Loucy (cell line): ENCODE measurements around the gene IFIT1B.
A peak's percentile ranks its signal among the peaks of the same experiment; 100 is the strongest.

Experiments used
- H2AFZ ChIP-seq: fragments of 200-600 bp; sonication (generic); 2 replicates; pipeline ENCODE4 v1.6.0; 2016; ENCODE audit warnings: antibody characterized with exemption, mild to moderate bottlenecking, low read length, moderate library complexity
- H3F3A ChIP-seq: fragments of 200-600 bp; 2 replicates; pipeline ENCODE4 v1.6.0; 2016; ENCODE audit warnings: antibody characterized with exemption, low read depth, mild to moderate bottlenecking
- H3K27me3 ChIP-seq: fragments of 200-600 bp; sonication (generic); 2 replicates; pipeline ENCODE4 v1.6.1; 2014; ENCODE audit warnings: low read length, mild to moderate bottlenecking; ENCODE audit not compliant: insufficient read depth, poor library complexity, severe bottlenecking
- H3K36me3 ChIP-seq: fragments of 200-600 bp; sonication (generic); 2 replicates; pipeline ENCODE4 v1.6.1; 2016; ENCODE audit warnings: low read length; ENCODE audit not compliant: insufficient read depth
- H3K4me1 ChIP-seq: fragments of 200-600 bp; sonication (generic); 2 replicates; pipeline ENCODE4 v1.5.1; 2014; ENCODE audit warnings: low read length, mild to moderate bottlenecking; ENCODE audit not compliant: insufficient read depth, poor library complexity, severe bottlenecking
- H3K4me2 ChIP-seq: fragments of 200-600 bp; sonication (generic); 2 replicates; pipeline ENCODE4 v1.6.0; 2014; ENCODE audit warnings: antibody characterized with exemption, low read length, low read depth, mild to moderate bottlenecking; ENCODE audit not compliant: poor library complexity, severe bottlenecking
- H3K4me3 ChIP-seq: fragments of 200-600 bp; sonication (generic); 2 replicates; pipeline ENCODE4 v1.5.1; 2014; ENCODE audit warnings: low read length, mild to moderate bottlenecking, mixed read lengths; ENCODE audit not compliant: poor library complexity, severe bottlenecking
- H3K79me2 ChIP-seq: fragments of 200-600 bp; sonication (generic); 2 replicates; pipeline ENCODE4 v1.6.1; 2014; ENCODE audit warnings: low read length; ENCODE audit not compliant: insufficient read depth
- H3K9ac ChIP-seq: fragments of 200-600 bp; sonication (generic); 2 replicates; pipeline ENCODE4 v1.6.0; 2014; ENCODE audit warnings: mild to moderate bottlenecking, low read depth, low read length, moderate library complexity; ENCODE audit not compliant: poor library complexity, severe bottlenecking
- H3K9me2 ChIP-seq: fragments of 200-600 bp; sonication (generic); replicated peaks from 2 replicates; pipeline ENCODE4 v1.6.1; 2016; ENCODE audit warnings: low read depth, low read length, mixed read lengths
- H3K9me3 ChIP-seq: fragments of 200-600 bp; sonication (generic); 2 replicates; pipeline ENCODE4 v1.6.1; 2014; ENCODE audit warnings: mild to moderate bottlenecking, antibody characterized with exemption, low read length, low read depth; ENCODE audit not compliant: insufficient read depth
- H4K20me1 ChIP-seq: fragments of 200-600 bp; sonication (generic); 2 replicates; pipeline ENCODE4 v1.6.0; 2014; ENCODE audit warnings: antibody characterized with exemption, low read length, mild to moderate bottlenecking; ENCODE audit not compliant: insufficient read depth, poor library complexity, severe bottlenecking
- CTCF ChIP-seq: fragments of 200-600 bp; sonication (generic); conservative IDR thresholded peaks from 2 replicates; pipeline ENCODE4 v1.5.1; 2014; ENCODE audit warnings: mild to moderate bottlenecking, antibody characterized with exemption, low read length
- EZH2phosphoT487 ChIP-seq: fragments of 200-600 bp; IDR thresholded peaks from 2 replicates; pipeline ENCODE4 v1.6.1; 2018; ENCODE audit warnings: antibody characterized with exemption, mild to moderate bottlenecking, moderate library complexity, borderline replicate concordance

The IFIT1B gene

DNA sequence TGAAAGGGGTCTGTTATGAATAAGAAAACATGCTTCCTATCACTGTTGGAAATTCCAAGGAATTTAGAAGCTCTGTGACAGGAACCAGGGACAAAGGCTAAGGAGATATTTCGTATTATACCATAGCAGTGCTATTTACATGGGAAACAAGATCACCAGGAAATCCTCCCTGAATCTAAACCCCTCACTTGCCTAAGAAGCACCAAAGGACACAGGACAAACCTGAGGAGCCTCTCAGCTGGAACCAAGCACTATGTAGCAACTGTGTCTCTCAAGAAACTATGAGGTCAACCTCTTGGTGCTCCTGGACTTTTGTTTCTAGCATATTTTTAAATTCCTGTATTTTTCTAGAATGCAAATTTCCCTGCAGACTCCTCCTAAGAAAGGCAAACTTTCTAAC lies 20.8 kb upstream of the IFIT1B start:
- peak overlapping the region; percentile 2 for H3K9ac ChIP-seq
- no peaks in the 10 kb centered on the region for H3K27me3 ChIP-seq
- no peaks in the 10 kb centered on the region; the same call in 1 of the 2 replicates for H3F3A ChIP-seq
- no peaks in the 10 kb centered on the region for H4K20me1 ChIP-seq
- H3K36me3 ChIP-seq, result no peaks in the 10 kb centered on the region
- no peaks in the 10 kb centered on the region for H3K9me2 ChIP-seq
- H3K9me3 ChIP-seq, result no peaks in the 10 kb centered on the region
- no peaks in the 10 kb centered on the region for H3K79me2 ChIP-seq
- H3K4me2 ChIP-seq, result peak overlapping the region; percentile 51
- TF ChIP-seq EZH2phosphoT487 (no peak), CTCF (no peak)
- peak overlapping the region; percentile 9 for H3K4me3 ChIP-seq
- no peak overlapping the region for H2AFZ ChIP-seq
- H3K4me1 ChIP-seq, result peaks cover 63% of the 10 kb centered on the region

- peaks cover 4% of the 10 kb centered on the region; the same call in 1 of the 2 replicates for H3F3A ChIP-seq
- H3K4me3 ChIP-seq, result no peak overlapping the region
- no peaks in the 10 kb centered on the region for H3K27me3 ChIP-seq
- H3K4me1 ChIP-seq, result peaks cover 63% of the 10 kb centered on the region
- H3K9ac ChIP-seq, result no peak overlapping the region
- H3K9me2 ChIP-seq, result no peaks in the 10 kb centered on the region
- H3K79me2 ChIP-seq, result no peaks in the 10 kb centered on the region
- TF ChIP-seq EZH2phosphoT487 (peak; percentile 66), CTCF (no peak)
- no peaks in the 10 kb centered on the region for H3K36me3 ChIP-seq
- no peak overlapping the region for H2AFZ ChIP-seq
- H4K20me1 ChIP-seq, result no peaks in the 10 kb centered on the region
- peak overlapping the region; percentile 51 for H3K4me2 ChIP-seq
- H3K9me3 ChIP-seq, result no peaks in the 10 kb centered on the region
These were observed 19.9 kb upstream of the IFIT1B start for GRCh38 chr10:89357975-89358374.

DNA sequence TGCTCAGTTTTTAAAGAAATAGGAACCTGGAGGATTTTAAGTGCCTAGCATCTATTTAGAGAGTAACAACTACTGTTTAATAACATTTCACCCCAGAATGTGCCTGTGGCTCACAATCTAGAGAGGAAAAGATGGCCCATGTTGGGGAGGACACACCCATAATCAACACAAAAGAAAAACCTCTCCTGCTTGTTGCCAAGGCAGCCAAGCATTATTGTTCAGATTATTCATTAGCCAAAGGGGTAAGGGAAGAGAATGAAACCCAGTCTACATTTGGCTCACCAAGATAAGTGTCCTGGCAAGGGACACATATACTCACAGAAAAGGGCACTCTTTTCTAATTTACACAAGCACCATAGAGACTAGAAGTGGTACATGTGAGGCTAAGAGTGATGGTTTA lies 17.7 kb upstream of the IFIT1B start:
- Histone ChIP-seq H3K4me2 (no peak overlapping the region), H3K79me2 (no peaks in the 10 kb centered on the region), H3K4me1 (peaks cover 80% of the 10 kb centered on the region), H4K20me1 (no peaks in the 10 kb centered on the region), H3K9ac (no peak overlapping the region), H3K36me3 (no peaks in the 10 kb centered on the region), H3K27me3 (no peaks in the 10 kb centered on the region), H3K4me3 (no peak overlapping the region), H3K9me2 (no peaks in the 10 kb centered on the region), H2AFZ (no peak overlapping the region), H3F3A (peaks cover 6% of the 10 kb centered on the region), H3K9me3 (no peaks in the 10 kb centered on the region)
- TF ChIP-seq CTCF (no peak), EZH2phosphoT487 (no peak)
